C4-2B (cell line): ENCODE measurements around the gene YIPF3.

ENCODE experiments used
- H3K27ac ChIP-seq: fragments of 450-650 bp; 2 replicates; pipeline ENCODE4 v1.5.1; 2017
- ZFX ChIP-seq: fragments of 450-650 bp; IDR thresholded peaks from 2 replicates; pipeline ENCODE4 v1.6.1; 2017
- TF ChIP-seq, protein P1 (sequence below): fragments of 450-650 bp; conservative IDR thresholded peaks from 2 replicates; pipeline ENCODE4 v1.5.1; 2017; ENCODE audit warnings: mild to moderate bottlenecking

Gene YIPF3

DNA sequence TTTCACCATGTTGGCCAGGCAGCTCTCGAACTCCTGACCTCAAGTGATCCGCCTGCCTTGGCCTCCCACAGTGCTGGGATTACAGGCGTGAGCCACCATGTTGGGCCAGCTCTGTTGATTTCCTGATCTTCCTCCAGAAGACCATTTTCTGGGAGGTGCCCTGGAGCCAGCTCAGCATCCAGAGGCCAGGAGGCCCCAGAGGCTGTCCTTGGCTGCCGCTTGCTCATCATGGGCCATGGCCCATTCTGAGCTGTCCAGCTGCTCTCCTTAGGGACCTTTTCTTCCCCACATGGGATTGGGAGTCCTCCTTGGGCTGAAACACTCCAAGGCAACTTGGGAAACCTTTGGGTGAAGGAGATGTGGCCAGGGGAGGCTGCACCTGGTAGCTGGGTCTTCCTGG is 22.0 kb downstream of the YIPF3 start:
- TF ChIP-seq, protein P1, sequence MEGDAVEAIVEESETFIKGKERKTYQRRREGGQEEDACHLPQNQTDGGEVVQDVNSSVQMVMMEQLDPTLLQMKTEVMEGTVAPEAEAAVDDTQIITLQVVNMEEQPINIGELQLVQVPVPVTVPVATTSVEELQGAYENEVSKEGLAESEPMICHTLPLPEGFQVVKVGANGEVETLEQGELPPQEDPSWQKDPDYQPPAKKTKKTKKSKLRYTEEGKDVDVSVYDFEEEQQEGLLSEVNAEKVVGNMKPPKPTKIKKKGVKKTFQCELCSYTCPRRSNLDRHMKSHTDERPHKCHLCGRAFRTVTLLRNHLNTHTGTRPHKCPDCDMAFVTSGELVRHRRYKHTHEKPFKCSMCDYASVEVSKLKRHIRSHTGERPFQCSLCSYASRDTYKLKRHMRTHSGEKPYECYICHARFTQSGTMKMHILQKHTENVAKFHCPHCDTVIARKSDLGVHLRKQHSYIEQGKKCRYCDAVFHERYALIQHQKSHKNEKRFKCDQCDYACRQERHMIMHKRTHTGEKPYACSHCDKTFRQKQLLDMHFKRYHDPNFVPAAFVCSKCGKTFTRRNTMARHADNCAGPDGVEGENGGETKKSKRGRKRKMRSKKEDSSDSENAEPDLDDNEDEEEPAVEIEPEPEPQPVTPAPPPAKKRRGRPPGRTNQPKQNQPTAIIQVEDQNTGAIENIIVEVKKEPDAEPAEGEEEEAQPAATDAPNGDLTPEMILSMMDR, result no peak
- no peak for TF ChIP-seq ZFX
- H3K27ac ChIP-seq, result no peak overlapping the region

DNA sequence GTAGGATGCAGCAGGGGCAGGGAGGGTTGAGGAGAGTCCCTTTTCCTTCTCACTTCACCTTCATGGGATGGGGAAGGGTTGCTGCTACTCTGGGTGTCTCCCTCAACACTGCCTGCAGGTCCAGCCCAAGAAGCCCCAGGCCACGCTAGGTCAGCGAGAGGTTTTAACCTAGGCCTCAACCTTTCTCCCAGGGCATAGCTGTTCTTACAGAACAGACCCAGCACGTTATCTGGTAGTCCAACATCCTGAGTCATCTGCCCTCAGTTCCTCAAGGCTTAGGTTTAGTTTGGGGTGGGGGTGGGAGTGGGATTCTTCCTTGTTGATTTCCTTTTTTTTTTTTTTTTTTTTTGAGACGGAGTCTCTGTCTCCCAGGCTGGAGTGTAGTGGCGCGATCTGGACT is 22.4 kb downstream of the YIPF3 start:
- TF ChIP-seq ZFX, result no peak
- TF ChIP-seq, protein P1, result no peak
- no peak overlapping the region for H3K27ac ChIP-seq

DNA sequence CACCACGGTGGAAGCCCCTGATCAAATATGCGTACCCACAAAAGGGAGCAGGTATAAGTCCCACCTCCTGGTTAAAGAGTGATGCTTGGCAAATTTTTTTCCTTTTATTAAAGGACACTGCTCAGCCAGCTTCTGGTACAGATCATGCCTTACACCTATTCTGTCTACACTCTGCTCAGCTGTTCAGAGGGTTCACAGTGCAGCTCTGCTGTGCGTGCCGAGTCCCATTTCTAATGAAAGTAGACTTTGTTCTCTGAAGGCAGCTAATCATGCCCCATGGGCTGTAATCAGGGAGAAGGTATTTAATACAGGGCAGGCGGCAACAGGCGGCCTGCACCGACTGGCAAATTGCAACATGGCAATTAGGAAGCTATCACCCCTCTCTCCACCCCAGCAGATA is 22.9 kb downstream of the YIPF3 start:
- no peak for TF ChIP-seq ZFX
- TF ChIP-seq, protein P1, result no peak
- H3K27ac ChIP-seq, result no peak overlapping the region

DNA sequence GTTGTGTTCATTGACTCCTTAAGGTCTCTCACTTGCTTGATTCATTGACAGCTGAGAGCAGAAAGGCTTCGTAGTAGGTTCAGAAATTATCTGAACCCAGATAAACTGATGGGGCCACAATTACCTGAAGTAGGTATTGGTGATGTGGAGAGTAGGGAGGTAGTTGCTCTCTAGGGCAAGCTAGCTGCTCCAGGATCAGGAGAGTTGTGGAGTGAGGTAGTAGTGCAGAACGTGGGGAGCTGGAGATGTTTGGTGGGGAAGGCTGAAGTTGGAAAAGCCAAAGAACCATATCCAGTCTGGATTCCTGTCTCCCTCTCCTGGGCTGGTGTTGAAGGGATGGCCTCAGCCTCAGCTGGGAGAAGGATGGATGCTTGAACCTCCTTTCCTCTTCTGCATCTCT is 23.5 kb downstream of the YIPF3 start:
- TF ChIP-seq, protein P1, result no peak
- TF ChIP-seq ZFX, result no peak
- H3K27ac ChIP-seq, result no peak overlapping the region

DNA sequence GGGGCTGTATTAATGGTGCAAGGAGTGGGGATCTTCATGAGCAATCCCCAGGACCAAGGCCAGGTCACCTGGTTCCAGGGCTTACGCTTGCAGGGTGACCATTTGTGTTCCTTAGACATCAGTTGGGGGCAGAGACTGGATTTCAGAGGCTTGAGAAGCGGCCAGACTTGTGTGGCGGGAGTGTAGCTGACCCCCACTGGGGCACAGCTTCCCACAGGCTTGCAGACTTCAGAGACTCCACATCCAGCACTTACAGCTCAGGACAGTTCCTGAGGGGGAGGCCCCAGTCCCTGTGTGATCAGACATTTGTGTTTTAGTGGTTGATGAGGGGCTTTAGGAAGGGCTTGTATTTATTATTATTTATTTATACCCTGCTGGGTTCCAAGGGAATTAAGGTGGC is 24.1 kb downstream of the YIPF3 start:
- TF ChIP-seq ZFX, result no peak
- TF ChIP-seq, protein P1, result no peak
- no peak overlapping the region for H3K27ac ChIP-seq

DNA sequence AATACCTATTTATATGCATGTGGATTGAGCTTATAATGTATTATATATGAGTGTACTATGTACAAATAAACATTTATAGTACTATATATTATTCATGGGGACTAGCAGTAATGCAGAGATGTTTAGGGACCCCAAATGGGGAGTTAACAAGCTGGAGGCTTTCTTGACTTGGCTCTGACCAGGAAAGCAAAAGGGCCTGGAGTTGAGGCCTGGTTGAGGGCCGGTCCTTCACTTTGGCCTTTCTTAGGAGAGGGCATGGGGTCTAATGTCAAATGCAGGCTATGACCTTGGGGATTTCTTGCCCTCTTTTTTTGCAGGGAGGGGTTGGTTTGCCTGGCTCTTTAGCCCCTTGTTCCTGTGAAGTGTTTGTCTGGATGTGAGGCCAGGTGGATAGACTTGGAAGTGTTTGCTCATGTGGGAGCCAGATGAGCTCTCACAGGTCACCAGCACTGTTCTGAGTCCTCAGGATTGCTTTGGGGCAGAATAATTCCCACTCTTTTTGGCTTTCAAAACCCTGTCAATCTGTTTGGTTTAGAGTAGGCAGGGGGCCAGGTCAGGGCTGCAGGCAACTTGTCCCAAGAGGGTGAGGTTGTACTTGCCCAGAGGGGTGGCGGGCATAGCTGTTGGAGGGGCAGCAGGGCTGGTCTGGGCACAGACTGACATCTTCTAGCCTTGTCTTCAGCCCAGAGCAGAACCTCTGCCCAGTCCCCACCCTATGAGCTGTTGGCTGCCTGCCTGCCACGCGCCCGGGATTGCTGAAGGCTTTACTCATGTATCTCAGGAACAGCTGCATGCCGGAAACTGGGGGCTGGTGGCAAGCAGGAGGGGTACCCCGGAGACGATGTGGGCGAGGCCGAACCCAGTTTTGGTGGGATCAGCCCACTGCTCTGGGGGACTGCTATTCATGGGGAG is 24.7 kb downstream of the YIPF3 start:
- H3K27ac ChIP-seq, result no peak overlapping the region
- TF ChIP-seq, protein P1, result no peak
- TF ChIP-seq ZFX, result no peak

DNA sequence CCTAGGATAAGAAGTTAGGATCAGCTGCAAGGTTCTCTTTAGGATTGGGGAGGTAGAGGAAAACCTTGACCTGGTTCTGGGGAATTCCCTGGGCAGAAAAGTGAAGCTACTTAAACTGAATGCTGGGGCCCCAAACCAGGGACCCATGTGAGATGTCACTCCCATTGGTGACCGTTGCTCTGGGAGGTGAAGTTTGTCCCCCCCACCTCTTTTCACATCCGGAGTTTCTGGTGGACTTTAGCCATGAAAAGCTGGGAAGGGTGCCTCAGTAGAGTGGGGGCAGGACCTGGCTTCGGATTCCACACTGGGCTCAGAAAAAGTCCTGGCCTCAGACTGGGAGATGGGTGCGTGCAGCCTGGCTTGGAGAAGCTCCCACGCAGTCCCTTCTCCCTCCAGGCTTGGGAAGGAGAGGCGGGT is 26.2 kb downstream of the YIPF3 start:
- H3K27ac ChIP-seq, result no peak overlapping the region
- TF ChIP-seq, protein P1, result no peak
- TF ChIP-seq ZFX, result no peak
